Omental fat pad (tissue), 4 donors: Measurements from ENCODE around the gene ZNF664. TPM values are rescaled to one million over a fixed set of nuclear protein-coding genes. Genes with fewer than 3 reads are reported as not detected.

Experiments used
- ATAC-seq: fragments of 150-250 bp; one replicate; pipeline ENCODE4 v1.9.1; 2016; ENCODE audit warnings: mild to moderate bottlenecking, moderate library complexity; ENCODE audit not compliant: low FRiP score
- DNase-seq: peaks from one replicate; pipeline ENCODE4 v3.0.0-alpha.2; 2019; ENCODE audit warnings: low spot score
- CTCF ChIP-seq, 3 donors: fragments of 450-650 bp; IDR thresholded peaks; one replicate each; pipeline ENCODE4 v1.5.1; 2016 to 2017; ENCODE audit warnings: antibody characterized with exemption in 3 of 3, mild to moderate bottlenecking in 3 of 3, moderate library complexity in 2 of 3
- total RNA-seq, 4 donors: library from RNA; depleted of rRNA; stranded (reverse); fragments of >200 nt; gene quantifications; one replicate each; pipeline ENCODE4 v1.1.0, GENCODE V29; 2016

ZNF664 gene
- total RNA-seq, 4 donors from 2014 or later, result 61.8 to 96.0 (median 71.5) TPM

- ATAC-seq, result no peak
- no peak for TF ChIP-seq CTCF (IDR thresholded peaks at IDR 0.05)
- no peak for DNase-seq
Observed at GRCh38 chr12:124004233-124004875, 31.3 kb downstream of the ZNF664 start.

GRCh38 chr12:124006085-124006845 is 33.2 kb downstream of the ZNF664 start:
- ATAC-seq (no peak), DNase-seq (no peak)
- no peak for TF ChIP-seq CTCF (IDR thresholded peaks at IDR 0.05)

- DNase-seq (no peak), ATAC-seq (no peak)
- no peak for TF ChIP-seq CTCF (IDR thresholded peaks at IDR 0.05)
Observed at GRCh38 chr12:124006846-124007713, 34.1 kb downstream of the ZNF664 start.

GRCh38 chr12:124007826-124008570 is 35.0 kb downstream of the ZNF664 start:
- ATAC-seq (no peak), DNase-seq (no peak)
- TF ChIP-seq CTCF (IDR thresholded peaks at IDR 0.05), result no peak

- DNase-seq, result no peak
- TF ChIP-seq CTCF (IDR thresholded peaks at IDR 0.05), result no peak
- ATAC-seq, result no peak
Observed at GRCh38 chr12:124008595-124008994, 35.6 kb downstream of the ZNF664 start.

- no peak for ATAC-seq
Observed at GRCh38 chr12:124009781-124010180, 36.8 kb downstream of the ZNF664 start.

More at GRCh38 chr12:124009781-124010180, 36.8 kb downstream of the ZNF664 start:
- no peak for TF ChIP-seq CTCF (IDR thresholded peaks at IDR 0.05)
- no peak for DNase-seq
